Transverse colon (tissue), 3 donors: Measurements from ENCODE around the gene ILDR1.

ENCODE experiments used
- CTCF ChIP-seq, 5 experiments: fragments of 200-600 bp in 3 of 5; fragments of 450-650 bp in 2 of 5; sonication (generic) in 3 of 5; IDR thresholded peaks; 1 replicate in 2 of 5; 2 replicates in 3 of 5; pipeline ENCODE4 v1.5.1; 2016 to 2017; ENCODE audit warnings: antibody characterized with exemption in 5 of 5, inconsistent platforms in 3 of 5, mild to moderate bottlenecking in 2 of 5, moderate library complexity in 1 of 5
- POLR2A ChIP-seq: fragments of 450-650 bp; IDR thresholded peaks from one replicate; pipeline ENCODE4 v1.6.1; 2016; ENCODE audit warnings: antibody characterized with exemption, mild to moderate bottlenecking, moderate library complexity

- TF ChIP-seq CTCF (IDR thresholded peaks at IDR 0.05) (no peak), POLR2A (no peak)
These were observed 7.3 kb downstream of the ILDR1 start for GRCh38 chr3:122014741-122015140.
